Astrocyte (in vitro differentiated cells and primary cell): ENCODE data around the gene PALLD. TPM values are rescaled to one million over a fixed set of nuclear protein-coding genes. Genes with fewer than 3 reads are reported as not detected.

Experiments
- DNase-seq: peaks from one replicate; pipeline ENCODE4 v3.0.0-alpha.2; 2010; ENCODE audit warnings: low read depth
- FAIRE-seq: peaks from 2 replicates; lab custom pipeline; 2011; peaks lifted over from hg19 to GRCh38; lab: Jason Lieb, UNC
- H2AFZ ChIP-seq: 2 replicates; pipeline ENCODE4 v1.6.0; 2012; ENCODE audit warnings: low read depth, low read length, inconsistent platforms
- H3K27ac ChIP-seq: 2 replicates; pipeline ENCODE4 v1.5.1; 2011; ENCODE audit warnings: low read depth, low read length, inconsistent platforms
- H3K27me3 ChIP-seq: 2 replicates; pipeline ENCODE4 v1.6.0; 2011; ENCODE audit warnings: low read length, inconsistent platforms; ENCODE audit not compliant: insufficient read depth
- H3K36me3 ChIP-seq: 2 replicates; pipeline ENCODE4 v1.5.1; 2011; ENCODE audit warnings: low read length, inconsistent platforms; ENCODE audit not compliant: insufficient read depth
- H3K4me1 ChIP-seq: 2 replicates; pipeline ENCODE4 v1.5.1; 2011; ENCODE audit warnings: low read length, inconsistent platforms; ENCODE audit not compliant: insufficient read depth
- H3K4me2 ChIP-seq: 2 replicates; pipeline ENCODE4 v1.6.0; 2012; ENCODE audit warnings: low read length, inconsistent platforms
- H3K4me3 ChIP-seq: 2 replicates; pipeline ENCODE4 v1.5.1; 2011; ENCODE audit warnings: low read depth, mild to moderate bottlenecking, low read length, inconsistent platforms; ENCODE audit not compliant: insufficient read depth
- H3K79me2 ChIP-seq: 2 replicates; pipeline ENCODE4 v1.6.0; 2012; ENCODE audit warnings: mild to moderate bottlenecking, low read length, inconsistent platforms; ENCODE audit not compliant: insufficient read depth
- H3K9ac ChIP-seq: 2 replicates; pipeline ENCODE4 v1.6.0; 2012; ENCODE audit warnings: mild to moderate bottlenecking, low read length, inconsistent platforms
- H3K9me3 ChIP-seq: 2 replicates; pipeline ENCODE4 v1.5.1; 2012; ENCODE audit warnings: low read depth, mild to moderate bottlenecking, low read length, inconsistent platforms; ENCODE audit not compliant: insufficient read depth
- H4K20me1 ChIP-seq: 2 replicates; pipeline ENCODE4 v1.6.0; 2012; ENCODE audit warnings: low read length, inconsistent platforms; ENCODE audit not compliant: insufficient read depth
- H3K27ac Mint-ChIP-seq: one replicate; pipeline ENCODE4 v1.8.0; 2021; ENCODE audit warnings: mild to moderate bottlenecking, mixed read lengths; ENCODE audit not compliant: unreplicated experiment
- H3K27me3 Mint-ChIP-seq: one replicate; pipeline ENCODE4 v1.8.0; 2021; ENCODE audit warnings: low read depth, mixed read lengths; ENCODE audit not compliant: unreplicated experiment
- H3K36me3 Mint-ChIP-seq: one replicate; pipeline ENCODE4 v1.8.0; 2021; ENCODE audit warnings: low read depth, mixed read lengths; ENCODE audit not compliant: unreplicated experiment
- H3K4me1 Mint-ChIP-seq: one replicate; pipeline ENCODE4 v1.8.0; 2021; ENCODE audit warnings: low read depth, mixed read lengths; ENCODE audit not compliant: unreplicated experiment
- H3K4me3 Mint-ChIP-seq: one replicate; pipeline ENCODE4 v1.8.0; 2021; ENCODE audit warnings: mild to moderate bottlenecking, moderate library complexity, mixed read lengths; ENCODE audit not compliant: unreplicated experiment
- H3K9me3 Mint-ChIP-seq: one replicate; pipeline ENCODE4 v1.8.0; 2021; ENCODE audit warnings: mild to moderate bottlenecking, mixed read lengths; ENCODE audit not compliant: unreplicated experiment
- CTCF ChIP-seq: IDR thresholded peaks from 2 replicates; pipeline ENCODE4 v1.5.1; 2011; ENCODE audit warnings: low read depth, mild to moderate bottlenecking, inconsistent platforms, low read length, moderate library complexity; ENCODE audit not compliant: insufficient read depth
- EZH2 ChIP-seq: IDR thresholded peaks from 2 replicates; pipeline ENCODE4 v1.6.1; 2012; ENCODE audit warnings: mild to moderate bottlenecking, low read length, inconsistent platforms; ENCODE audit not compliant: insufficient read depth
- total RNA-seq: library from RNA; stranded (reverse); gene quantifications from 2 replicates; pipeline ENCODE4 v1.2.1, GENCODE V29; 2021

The PALLD gene
- total RNA-seq, 1 donor from 2014 or later: 498 TPM

GRCh38 chr4:168759959-168760527 lies 263.2 kb downstream of the PALLD start:
- Histone ChIP-seq H3K27ac (no peak overlapping the region), H3K79me2 (peaks cover 4% of the 10 kb centered on the region), H3K9me3 (no peaks in the 10 kb centered on the region), H3K4me3 (no peak overlapping the region), H3K36me3 (no peaks in the 10 kb centered on the region), H3K4me1 (peaks cover under 1% of the 10 kb centered on the region), H2AFZ (no peak overlapping the region), H3K4me2 (no peak overlapping the region), H3K27me3 (no peaks in the 10 kb centered on the region), H3K9ac (no peak overlapping the region), H4K20me1 (no peaks in the 10 kb centered on the region)
- no peak for TF ChIP-seq CTCF
- TF ChIP-seq EZH2: no peak
- peaks cover 31% of the 10 kb centered on the region for H3K36me3 Mint-ChIP-seq
- DNase-seq (no peak), FAIRE-seq (no peak)
- H3K4me3 Mint-ChIP-seq: no peak overlapping the region
- peaks cover 5% of the 10 kb centered on the region for H3K9me3 Mint-ChIP-seq
- H3K4me1 Mint-ChIP-seq: peaks cover 50% of the 10 kb centered on the region
- peak overlapping the region; percentile 60 for H3K27ac Mint-ChIP-seq
- no peaks in the 10 kb centered on the region for H3K27me3 Mint-ChIP-seq

GRCh38 chr4:168761066-168761465 lies 264.2 kb downstream of the PALLD start:
- peaks cover 42% of the 10 kb centered on the region for H3K4me1 Mint-ChIP-seq
- H3K4me3 Mint-ChIP-seq: no peak overlapping the region
- Histone ChIP-seq H3K9ac (no peak overlapping the region), H3K27me3 (no peaks in the 10 kb centered on the region), H3K4me1 (peaks cover 10% of the 10 kb centered on the region), H3K27ac (no peak overlapping the region), H3K79me2 (peaks cover 4% of the 10 kb centered on the region), H3K4me3 (no peak overlapping the region), H2AFZ (no peak overlapping the region), H4K20me1 (no peaks in the 10 kb centered on the region), H3K9me3 (no peaks in the 10 kb centered on the region), H3K36me3 (no peaks in the 10 kb centered on the region), H3K4me2 (no peak overlapping the region)
- no peak for DNase-seq
- H3K27me3 Mint-ChIP-seq: no peaks in the 10 kb centered on the region
- peaks cover 3% of the 10 kb centered on the region for H3K9me3 Mint-ChIP-seq
- no peak for FAIRE-seq
- no peak for TF ChIP-seq EZH2
- no peak for TF ChIP-seq CTCF
- no peak overlapping the region for H3K27ac Mint-ChIP-seq
- peaks cover 30% of the 10 kb centered on the region for H3K36me3 Mint-ChIP-seq

- Histone ChIP-seq H4K20me1 (no peaks in the 10 kb centered on the region), H3K9me3 (no peaks in the 10 kb centered on the region), H2AFZ (no peak overlapping the region), H3K27me3 (no peaks in the 10 kb centered on the region), H3K4me2 (peak overlapping the region; percentile 63), H3K27ac (peak overlapping the region; percentile 78), H3K36me3 (peaks cover 6% of the 10 kb centered on the region), H3K4me3 (no peak overlapping the region), H3K4me1 (peaks cover 37% of the 10 kb centered on the region), H3K9ac (no peak overlapping the region), H3K79me2 (peaks cover 7% of the 10 kb centered on the region)
- DNase-seq: no peak
- peaks cover 3% of the 10 kb centered on the region for H3K9me3 Mint-ChIP-seq
- no peak overlapping the region for H3K4me3 Mint-ChIP-seq
- H3K27me3 Mint-ChIP-seq: no peaks in the 10 kb centered on the region
- TF ChIP-seq CTCF (no peak), EZH2 (no peak)
- peaks cover 41% of the 10 kb centered on the region for H3K4me1 Mint-ChIP-seq
- H3K36me3 Mint-ChIP-seq: peaks cover 33% of the 10 kb centered on the region
- no peak for FAIRE-seq
- H3K27ac Mint-ChIP-seq: no peak overlapping the region
These were observed 268.5 kb downstream of the PALLD start for GRCh38 chr4:168765322-168765721.
